Right kidney (tissue), 1 donor: ENCODE data around the gene UTP11.

Experiments
- DNase-seq: peaks from one replicate; pipeline ENCODE4 v3.0.0-alpha.2; 2016

UTP11 gene

GRCh38 chr1:38000529-38001455 lies 11.7 kb upstream of the UTP11 start:
- peak; percentile 54 for DNase-seq

GRCh38 chr1:38003261-38004250 lies 9.0 kb upstream of the UTP11 start:
- no peak for DNase-seq

GRCh38 chr1:38004284-38005108 lies 8.0 kb upstream of the UTP11 start:
- peak; percentile 60 for DNase-seq

DNA sequence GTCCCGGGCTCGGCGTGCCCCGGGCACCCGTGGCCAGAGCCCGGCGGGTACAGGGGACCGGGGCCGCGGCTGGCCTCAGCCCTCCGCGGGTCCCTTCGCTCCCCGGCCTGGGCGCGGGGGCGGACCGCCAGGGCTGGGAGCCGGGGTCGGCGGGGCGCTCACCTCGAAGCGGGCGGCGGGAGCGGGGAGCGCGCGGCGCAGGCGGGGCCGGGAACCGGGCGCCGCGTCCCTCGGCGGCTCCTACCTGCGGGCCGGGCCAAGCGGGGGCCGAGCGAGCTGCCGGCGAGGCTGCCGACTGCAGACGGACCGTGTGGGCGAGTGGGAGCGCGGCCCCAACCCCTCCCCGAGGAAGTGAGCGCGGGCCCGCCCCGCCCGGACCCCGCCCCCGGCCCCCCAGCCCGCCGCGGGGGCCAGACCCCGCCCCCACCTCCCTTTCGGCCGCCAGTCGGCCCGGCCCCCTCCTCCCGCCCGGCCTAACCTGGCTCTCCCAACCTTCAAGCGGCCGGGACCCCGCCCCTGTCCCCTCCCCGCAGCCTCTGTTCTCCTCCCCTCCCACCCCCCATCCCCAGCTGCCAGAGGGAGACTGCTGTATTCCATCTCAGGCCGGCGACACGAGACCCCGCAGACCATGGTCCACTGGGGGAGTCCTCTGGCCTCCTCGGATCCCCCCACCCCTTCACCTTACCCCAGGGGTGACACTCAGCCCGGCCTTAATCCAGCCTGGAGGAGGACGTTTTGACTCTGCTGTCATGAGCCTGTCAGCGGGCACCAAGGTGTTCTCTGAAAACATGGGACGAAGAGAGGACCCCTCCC lies 7.1 kb upstream of the UTP11 start, which contains the start of gene FHL3:
FHL3 (minus strand) TSS at position 320 of the 813 bp plus-strand sequence. CDS start 6,102 bp downstream, outside the sequence.
- peak; percentile 57 for DNase-seq

- DNase-seq = no peak
Measured at GRCh38 chr1:38006008-38006828, 6.3 kb upstream of the UTP11 start.

- DNase-seq = no peak
Measured at GRCh38 chr1:38009088-38009840, 3.3 kb upstream of the UTP11 start.

DNA sequence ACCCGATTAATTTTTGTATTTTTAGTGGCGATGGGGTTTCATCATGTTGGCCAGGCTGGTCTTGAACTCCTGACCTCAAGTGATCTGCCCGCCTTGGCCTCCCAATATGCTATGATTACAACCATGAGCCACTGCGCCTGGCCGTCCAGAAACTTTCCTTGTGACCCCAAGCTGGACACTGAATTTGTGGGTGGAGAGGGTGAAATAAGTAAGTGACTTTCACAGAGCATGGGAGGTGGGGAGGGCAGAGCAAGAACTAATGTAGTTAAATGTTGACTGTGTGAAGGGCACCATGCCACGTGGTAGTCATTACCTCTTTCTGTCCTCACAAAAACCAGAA lies 2.7 kb upstream of the UTP11 start:
- DNase-seq = no peak

DNA sequence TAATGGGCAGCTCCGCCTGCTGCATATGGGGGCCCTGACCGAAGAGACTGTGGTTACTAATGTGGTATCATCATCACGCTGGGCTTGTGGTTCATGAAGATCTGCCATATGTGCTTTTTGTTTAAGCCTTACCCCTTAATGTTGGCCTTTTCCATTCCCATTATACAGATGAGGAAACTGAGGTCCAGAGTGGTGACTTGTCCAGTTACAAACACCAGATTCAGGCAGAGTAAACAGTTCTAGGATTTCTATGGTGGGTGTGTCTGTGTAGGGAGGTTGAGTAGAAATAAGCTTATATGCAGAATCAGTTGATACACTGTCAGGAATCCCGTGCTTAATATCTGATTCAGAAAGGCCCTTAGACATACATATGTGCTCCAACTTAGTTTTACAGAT lies 691 bp downstream of the UTP11 start:
- DNase-seq = no peak

DNA sequence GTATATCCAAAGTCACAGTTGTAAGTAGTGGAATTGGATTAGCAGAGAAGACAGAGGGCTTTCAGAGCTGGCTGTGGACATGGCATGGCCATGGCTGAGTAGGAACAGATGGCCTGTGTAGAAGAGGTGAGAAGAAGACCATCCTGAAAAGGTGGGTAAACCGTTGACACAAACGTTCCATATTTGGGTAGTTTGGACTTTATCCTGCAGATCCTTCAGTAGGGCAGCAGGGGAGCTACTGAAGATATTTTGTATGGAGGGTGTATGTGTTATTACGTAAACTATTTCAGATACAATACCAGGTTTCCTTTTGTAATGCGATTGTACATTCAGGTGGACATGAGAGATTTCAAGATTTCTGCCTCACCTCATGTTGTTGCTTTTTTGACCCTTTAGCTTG lies 1.6 kb downstream of the UTP11 start:
- DNase-seq = no peak

GRCh38 chr1:38014724-38015424 lies 2.3 kb downstream of the UTP11 start:
- no peak for DNase-seq

DNA sequence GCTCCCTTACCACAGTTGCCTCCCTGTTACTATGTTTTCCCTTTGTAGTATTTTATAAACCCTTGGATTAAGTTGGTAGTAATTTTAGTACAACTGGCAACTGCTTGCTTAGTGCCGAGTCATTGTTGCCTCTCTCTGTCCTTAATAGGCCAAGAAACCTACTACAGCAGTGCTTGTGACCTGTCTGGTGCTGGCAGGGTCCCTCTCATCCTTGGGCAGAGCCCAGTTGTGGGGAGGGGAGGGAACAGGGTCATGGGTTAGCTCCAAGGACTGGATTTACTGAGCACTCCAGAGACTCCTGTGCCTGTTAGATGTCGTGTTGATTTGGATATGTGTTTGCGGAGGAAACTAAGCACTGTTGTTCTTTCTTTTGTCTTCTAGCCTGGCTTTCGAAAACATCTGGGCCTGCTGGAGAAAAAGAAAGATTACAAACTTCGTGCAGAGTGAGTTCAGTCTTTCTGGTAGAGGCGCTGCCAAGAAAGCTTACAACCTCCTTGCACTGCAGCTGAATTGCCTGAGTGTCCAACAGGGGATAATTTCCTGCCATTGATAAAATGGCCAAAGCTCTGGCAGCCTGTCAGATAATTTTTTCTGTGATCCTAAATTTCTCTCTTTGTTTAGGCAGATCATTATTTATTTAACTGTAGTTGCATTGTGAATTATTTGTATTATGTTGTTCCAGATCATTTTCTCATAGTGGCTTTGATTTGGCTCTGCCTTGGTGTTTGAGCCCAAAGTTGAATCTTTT lies 3.6 kb downstream of the UTP11 start:
- no peak for DNase-seq

DNA sequence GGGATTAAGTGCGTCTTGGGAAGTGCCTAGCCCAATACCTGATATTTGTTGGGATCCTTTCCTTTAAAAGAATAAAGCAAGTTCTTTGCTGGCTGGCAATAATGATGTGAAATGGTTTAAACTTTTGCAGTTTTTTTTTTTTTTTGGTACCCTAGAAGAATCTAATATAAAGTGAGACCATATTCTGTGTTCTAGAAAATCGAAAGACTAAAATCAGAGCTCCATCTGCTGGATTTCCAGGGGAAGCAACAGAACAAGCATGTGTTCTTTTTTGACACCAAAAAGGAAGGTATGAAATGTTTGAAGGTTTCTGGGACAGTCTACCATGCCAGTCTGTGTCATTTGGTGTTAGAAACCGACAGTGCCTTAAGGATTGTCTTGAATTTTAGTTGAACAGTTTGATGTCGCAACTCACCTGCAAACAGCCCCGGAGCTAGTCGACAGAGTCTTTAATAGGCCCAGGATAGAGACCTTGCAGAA lies 6.4 kb downstream of the UTP11 start:
- DNase-seq = no peak

GRCh38 chr1:38020396-38020795 lies 7.9 kb downstream of the UTP11 start:
- DNase-seq = no peak

GRCh38 chr1:38021969-38022368 lies 9.4 kb downstream of the UTP11 start:
- no peak for DNase-seq

DNA sequence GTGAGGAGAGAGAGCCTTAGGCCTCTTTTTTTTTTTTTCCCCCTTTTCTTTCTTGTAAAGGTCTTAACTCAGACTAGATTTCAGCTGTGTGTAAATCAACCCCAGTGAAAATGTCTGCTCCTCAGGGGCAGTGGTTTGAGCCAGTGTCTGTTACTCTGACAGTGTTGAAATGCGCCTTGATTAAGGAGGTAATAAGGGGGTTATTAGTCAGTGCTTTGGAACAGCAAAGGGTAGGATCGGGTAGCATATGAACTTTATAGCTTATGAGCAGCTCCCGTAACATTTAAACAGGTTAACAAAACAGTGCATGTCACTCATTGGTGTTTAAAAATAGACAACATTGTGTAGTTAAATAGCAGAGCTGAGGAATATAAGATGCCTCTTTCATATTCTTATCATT lies 10.3 kb downstream of the UTP11 start:
- DNase-seq = no peak

DNA sequence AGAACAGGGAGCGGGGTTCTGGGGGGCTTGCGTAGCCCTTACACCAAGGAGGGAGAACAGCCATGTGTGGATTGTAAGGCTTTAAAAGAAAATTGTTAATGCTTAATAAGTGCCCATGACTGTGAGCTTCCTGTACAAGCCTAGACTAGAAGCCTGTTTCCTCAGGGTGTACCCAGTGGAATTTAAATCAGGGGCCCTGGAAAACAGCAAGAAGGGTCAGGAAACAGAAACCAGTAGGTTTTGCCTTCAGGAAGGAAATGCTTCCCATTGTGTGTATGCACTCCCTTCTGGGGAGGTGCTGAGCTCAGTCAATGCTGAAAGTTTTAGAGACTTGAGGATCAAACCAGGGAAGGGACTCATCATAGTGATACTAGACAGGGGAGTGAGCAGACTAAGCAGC lies 12.7 kb downstream of the UTP11 start:
- DNase-seq = no peak

- no peak for DNase-seq
Measured at GRCh38 chr1:38025664-38026063, 13.1 kb downstream of the UTP11 start.
